Subcutaneous adipose tissue (tissue), 4 donors: ENCODE measurements around the gene MKRN2OS. TPM values are rescaled to one million over a fixed set of nuclear protein-coding genes. Genes with fewer than 3 reads are reported as not detected.

ENCODE experiments used
- total RNA-seq, 4 donors: library from RNA; depleted of rRNA; stranded (reverse); fragments of >200 nt; gene quantifications; one replicate each; pipeline ENCODE4 v1.1.0, GENCODE V29; 2016
- TF ChIP-seq, protein P1 (sequence below): fragments of 450-650 bp; IDR thresholded peaks from one replicate; pipeline ENCODE4 v1.5.1; 2016; ENCODE audit warnings: low read depth, mild to moderate bottlenecking, control low read depth, antibody characterized with exemption, moderate library complexity

Gene MKRN2OS
- total RNA-seq, 4 donors from 2014 or later, result not detected

DNA sequence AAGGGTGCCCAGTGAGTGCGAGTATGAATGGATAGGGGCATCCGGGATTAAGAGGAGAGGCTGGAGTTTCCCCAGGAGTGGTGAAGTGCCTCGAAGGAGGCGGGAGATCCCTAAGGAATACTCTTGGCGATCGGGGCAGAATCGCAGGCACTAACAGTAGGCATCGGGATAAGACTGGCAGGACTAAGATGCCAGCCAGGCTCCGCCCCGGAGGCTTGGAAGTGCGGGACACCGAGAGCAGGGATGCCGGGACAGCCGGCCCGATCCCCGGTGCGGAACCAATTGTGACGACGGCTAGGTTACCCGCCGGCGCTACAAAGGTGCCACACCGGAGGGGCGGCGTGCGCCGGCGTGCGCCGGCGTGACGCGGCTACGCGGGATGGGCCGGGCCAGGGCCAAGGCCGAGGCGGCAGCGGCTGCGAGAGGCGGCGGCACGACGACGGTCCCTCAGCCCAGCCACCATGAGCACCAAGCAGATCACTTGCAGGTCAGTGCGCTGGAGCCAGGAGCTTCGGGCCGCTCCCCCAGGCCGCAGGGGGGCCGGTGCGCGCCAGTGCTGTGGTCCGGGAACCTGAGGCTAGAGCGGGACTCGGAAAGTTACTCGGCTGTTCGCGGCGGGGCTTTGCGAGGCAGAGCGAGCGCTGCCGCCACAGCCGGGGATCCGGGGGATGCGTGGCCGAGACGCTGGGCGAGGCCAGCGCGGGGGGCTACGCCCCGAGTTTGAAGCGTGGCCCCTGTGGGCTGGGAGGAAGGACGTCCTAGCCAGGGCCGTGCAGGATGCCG lies 11.6 kb upstream of the MKRN2OS start, which contains the start of gene MKRN2:
MKRN2 (plus strand) TSS at position 398 of the 783 bp plus-strand sequence; CDS start at position 462, 64 bp downstream.
- TF ChIP-seq, protein P1, sequence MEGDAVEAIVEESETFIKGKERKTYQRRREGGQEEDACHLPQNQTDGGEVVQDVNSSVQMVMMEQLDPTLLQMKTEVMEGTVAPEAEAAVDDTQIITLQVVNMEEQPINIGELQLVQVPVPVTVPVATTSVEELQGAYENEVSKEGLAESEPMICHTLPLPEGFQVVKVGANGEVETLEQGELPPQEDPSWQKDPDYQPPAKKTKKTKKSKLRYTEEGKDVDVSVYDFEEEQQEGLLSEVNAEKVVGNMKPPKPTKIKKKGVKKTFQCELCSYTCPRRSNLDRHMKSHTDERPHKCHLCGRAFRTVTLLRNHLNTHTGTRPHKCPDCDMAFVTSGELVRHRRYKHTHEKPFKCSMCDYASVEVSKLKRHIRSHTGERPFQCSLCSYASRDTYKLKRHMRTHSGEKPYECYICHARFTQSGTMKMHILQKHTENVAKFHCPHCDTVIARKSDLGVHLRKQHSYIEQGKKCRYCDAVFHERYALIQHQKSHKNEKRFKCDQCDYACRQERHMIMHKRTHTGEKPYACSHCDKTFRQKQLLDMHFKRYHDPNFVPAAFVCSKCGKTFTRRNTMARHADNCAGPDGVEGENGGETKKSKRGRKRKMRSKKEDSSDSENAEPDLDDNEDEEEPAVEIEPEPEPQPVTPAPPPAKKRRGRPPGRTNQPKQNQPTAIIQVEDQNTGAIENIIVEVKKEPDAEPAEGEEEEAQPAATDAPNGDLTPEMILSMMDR, result no peak

DNA sequence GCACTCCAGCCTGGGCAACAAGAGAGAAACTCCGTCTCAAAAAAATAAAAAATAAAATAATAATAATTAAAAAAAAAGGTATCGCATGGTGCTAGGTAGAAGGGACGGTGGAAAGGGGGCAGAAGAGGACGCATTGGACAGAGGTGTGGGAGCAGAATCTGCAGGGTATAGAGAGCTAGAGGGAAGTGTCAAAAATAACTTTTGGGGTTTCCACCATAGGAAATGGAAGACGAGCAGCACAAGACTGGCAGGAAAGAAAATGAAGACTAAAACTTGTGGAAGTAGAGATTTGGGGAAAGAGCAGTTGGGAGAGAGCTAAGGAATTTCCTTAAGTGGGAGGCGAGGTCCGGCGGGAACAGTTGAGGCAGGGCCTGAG lies 11.0 kb upstream of the MKRN2OS start:
- TF ChIP-seq, protein P1, result no peak

DNA sequence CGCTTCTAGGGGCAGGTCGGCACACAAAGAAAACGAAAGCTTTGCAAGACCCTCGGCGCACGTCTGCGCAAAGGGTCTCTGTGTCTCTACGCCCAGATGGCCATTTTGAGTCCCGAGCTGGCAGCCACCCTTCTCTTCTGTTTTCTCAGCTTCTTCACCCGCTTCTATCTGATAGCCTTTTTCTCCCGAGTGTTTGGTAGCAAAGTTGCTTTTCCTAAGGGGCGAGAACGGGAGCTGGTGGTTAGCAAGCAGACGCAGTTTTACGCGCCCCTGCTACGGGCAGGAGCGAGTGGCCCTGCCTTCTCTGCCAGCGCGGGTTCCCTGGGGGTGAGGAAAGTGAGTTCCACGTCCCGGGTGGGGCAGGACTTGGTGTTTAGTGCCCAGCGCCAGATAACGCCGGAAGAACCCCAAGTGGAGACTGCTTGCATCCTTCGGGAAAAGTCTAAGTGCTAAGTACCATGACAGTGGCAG lies 8.7 kb upstream of the MKRN2OS start:
- TF ChIP-seq, protein P1, result no peak

DNA sequence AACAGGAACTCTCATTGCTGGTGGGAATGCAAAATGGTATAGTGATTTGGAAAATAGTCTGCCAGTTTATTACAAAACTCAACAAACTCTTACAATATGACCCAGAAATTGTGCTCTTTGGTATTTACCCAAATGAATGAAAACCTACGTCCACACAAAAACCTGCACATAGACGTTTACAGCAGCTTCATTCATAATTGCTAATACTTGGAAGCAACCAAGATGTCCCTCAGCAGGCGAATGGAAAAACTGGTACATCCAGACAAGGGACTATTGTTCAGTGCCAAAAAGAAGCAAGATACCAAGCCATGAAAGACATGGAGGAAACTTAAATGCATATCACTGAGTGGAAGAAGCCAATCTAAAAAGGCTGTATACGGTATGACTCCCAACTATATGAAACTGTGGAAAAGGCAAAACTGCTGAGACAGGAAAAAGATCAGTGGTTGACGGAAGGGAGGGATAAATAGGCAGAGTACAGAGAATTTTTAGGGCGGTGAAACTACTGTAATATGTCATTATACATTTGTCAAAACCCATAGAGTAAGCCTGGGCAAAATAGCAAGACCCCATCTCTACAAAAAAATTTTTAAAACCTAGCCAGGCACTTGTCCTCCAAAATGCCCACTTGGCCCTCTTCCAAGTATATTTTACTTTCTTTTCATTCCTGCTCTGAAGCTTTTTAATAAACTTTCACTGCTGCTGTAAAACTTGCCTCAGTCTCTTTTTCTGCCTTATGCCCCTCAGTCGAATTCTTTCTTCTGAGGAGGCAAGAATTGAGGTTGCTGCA lies 4.9 kb upstream of the MKRN2OS start:
- TF ChIP-seq, protein P1, result no peak

DNA sequence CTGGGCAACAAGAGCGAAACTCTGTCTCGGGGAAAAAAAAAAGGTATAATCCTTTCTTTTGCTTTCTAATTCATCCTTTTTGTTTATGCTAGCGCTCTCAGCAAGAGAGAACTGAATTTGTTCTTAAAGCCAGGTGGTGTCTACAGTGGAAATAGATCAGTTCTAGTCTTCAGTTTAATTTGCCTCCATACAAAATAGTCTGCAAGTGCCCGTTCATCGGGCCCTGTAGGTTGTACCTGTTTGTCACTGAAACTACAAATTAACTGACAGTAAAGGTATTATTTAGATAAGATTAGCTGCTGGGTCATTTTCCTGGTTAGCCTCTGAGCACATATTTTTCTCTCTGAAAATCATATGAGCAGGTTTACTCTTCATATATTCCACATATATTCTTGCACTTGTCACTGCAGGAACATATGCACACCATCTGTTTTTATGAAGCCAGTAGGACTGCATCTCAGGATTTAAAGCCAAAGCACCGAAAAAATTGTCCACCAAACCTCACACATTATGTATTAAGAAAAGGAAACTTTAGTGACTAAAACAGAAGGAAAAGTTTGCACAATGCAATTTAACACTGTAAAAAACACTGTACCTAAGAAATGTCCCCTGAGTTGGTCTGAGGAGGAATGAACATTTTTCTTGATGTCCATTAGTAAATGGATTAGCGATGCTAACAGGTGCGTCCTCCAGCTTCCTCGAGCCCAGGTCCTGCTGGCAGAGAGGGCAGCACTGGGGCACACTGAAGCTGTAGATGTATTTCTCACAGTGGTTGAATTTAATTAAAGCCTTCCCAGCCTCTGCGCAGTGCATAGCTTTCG lies 437 bp downstream of the MKRN2OS start:
- TF ChIP-seq, protein P1, result no peak

DNA sequence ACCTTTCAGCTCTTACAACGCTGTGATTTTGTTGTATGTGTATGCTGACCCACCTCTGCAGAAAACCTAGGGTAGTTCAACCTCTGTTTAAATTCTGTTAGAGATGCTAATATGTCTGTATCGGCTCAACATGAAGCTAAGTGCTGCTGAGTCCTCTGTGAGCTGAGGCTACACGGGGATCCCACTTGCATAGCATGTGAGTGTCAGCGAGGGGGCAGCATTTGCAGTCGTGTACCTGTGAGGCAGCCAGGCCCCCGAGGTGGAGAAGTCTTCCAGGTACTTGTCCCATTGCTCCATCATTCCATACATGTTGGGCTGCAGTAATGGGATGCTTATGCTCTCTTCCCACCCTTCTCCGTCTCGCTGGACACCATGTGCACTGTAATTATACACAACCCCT lies 3.7 kb downstream of the MKRN2OS start:
- TF ChIP-seq, protein P1, result no peak
